OCI-LY1 (cell line): ENCODE measurements around the gene ADD1.

Experiments
- CTCF ChIP-seq: fragments of 200-600 bp; sonication (generic), shearing (Covaris generic); IDR thresholded peaks from 2 replicates; pipeline ENCODE4 v1.5.1; 2017; ENCODE audit warnings: mild to moderate bottlenecking, antibody characterized with exemption, low read length, moderate library complexity, mixed read lengths
- EZH2 ChIP-seq: fragments of 200-600 bp; sonication (generic), shearing (Covaris generic); IDR thresholded peaks from 2 replicates; pipeline ENCODE4 v1.8.0; 2017; ENCODE audit warnings: borderline replicate concordance, mixed run types, mild to moderate bottlenecking, antibody characterized with exemption, low read length, moderate library complexity, mixed read lengths

DNA sequence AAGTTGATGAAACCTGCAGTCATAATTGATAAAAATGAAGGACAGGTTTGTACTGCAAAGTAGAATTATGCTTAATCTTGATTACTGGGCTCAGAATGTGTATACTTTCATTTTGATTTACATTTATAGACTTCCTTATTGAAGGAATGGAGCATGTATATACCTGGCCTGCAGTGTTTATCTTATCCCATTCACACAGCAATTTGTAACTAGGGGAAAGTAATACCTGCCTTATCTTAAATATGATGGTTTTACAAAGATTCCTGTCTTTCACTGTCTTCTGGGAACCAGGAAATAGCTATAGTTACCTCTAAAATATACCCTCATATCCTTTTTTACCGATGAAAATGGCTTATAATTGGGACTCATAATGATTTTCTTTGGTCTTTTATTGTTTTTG, 29.7 kb downstream of the ADD1 start:
- TF ChIP-seq CTCF (no peak), EZH2 (no peak)
